ENCODE measurements around the gene NAAA. TPM values are rescaled to one million over a fixed set of nuclear protein-coding genes. Genes with fewer than 3 reads are reported as not detected.
"Not testable (repeated sequence)": the region's sequence is repeated elsewhere in the genome, so short reads cannot be mapped to it uniquely, and the experiment has no call there.

NAAA gene
- total RNA-seq, 1 donor from 2014 or later, result 65.9 TPM

DNA sequence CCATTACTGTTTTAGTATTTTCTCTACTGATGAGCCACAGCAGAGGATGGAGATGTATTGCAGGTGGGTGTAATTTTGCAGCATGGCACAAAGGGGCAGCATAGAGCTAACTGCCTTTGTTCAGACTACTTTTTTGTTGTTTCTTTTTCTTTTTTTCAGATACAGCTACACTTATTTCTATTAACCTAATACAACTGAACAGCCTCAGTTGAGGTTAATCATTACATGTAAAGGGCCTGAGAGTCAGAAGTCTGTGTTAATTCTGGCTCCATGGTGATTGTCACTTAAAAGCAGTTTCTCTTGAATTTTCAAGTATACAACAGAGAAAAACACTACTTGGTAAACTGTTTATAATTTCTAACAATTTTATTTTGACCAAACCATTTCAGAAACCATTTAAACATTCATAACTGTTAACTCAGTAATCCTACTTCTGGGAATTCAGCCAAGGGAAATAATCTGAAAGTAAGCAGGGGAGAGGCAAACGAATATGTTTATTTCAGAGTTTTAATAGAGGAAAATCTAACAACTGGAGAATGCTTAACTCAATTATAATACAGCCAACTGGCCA, 24.6 kb downstream of the NAAA start:
- peak; percentile 71 for DNase-seq

GRCh38 chr4:75912968-75913367, 27.8 kb downstream of the NAAA start:
- DNase-seq, result no peak

DNA sequence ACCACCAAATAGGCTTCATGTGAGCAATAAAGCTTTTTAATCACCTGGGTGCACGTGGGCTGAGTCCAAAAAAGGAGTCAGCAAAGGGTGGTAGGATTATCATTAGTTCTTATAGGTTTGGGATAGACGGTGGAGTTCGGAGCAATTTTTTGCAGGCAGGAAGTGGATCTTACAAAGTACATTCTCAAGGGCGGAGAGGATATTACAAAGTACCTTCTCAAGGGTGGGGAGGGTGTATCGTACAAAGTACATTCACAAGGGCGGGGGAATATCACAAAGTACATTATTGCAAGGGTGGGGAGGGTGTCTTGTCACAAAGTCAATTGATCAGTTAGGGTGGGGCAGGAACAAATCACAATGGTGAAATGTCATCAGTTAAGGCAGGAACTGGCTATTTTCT, 30.0 kb downstream of the NAAA start:
- DNase-seq, result not testable (repeated sequence)

GRCh38 chr4:75909405-75909804, 31.4 kb downstream of the NAAA start:
- DNase-seq, result no peak

DNA sequence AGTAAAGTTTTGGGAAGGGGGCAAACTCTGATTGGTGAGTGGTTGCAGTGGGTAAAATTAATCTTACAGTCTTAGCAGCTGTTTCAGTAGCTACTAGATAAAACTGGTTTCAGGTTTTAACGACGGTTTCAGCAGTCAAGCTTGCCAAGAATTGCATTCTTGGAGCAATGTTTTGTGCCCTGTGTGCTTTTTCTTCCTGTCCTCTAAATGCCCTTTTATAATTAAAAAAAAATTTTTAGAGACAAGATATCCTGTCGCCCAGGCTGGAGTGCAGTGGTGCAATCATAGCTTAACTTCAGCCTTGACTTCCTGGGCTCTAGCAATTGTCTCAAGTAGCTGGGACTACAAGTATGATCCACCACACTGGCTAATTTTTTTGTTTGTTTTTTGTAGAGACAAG, 32.3 kb downstream of the NAAA start:
- no peak for DNase-seq

- no peak for DNase-seq
Measured at GRCh38 chr4:75907966-75908365, 32.8 kb downstream of the NAAA start.

GRCh38 chr4:75904076-75904475, 36.7 kb downstream of the NAAA start:
- no peak for DNase-seq

- DNase-seq, result no peak
Measured at GRCh38 chr4:75902352-75902751, 38.5 kb downstream of the NAAA start, which contains the start of gene PPEF2. Gene PPEF2 (minus strand): TSS chr4:75902452. CDS start chr4:75896325, 6,127 bp downstream.

DNA sequence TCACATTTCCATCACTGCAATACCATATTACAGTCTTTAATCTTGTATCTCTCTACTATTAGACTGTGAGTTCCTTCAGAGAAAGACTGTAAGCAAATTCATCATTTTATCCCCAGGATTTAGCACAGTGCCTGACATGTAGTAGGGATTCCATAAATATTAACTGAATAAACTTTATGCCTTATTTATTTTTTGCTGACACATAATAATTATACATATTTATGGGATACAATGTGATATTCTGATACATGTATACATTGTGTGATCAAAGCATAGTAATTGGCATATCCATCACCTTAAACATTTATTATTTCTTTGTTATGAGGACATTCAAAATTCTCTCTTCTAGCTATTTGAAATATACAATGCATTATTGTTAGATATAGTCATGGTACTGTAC, 42.3 kb downstream of the NAAA start:
- no peak for DNase-seq

DNA sequence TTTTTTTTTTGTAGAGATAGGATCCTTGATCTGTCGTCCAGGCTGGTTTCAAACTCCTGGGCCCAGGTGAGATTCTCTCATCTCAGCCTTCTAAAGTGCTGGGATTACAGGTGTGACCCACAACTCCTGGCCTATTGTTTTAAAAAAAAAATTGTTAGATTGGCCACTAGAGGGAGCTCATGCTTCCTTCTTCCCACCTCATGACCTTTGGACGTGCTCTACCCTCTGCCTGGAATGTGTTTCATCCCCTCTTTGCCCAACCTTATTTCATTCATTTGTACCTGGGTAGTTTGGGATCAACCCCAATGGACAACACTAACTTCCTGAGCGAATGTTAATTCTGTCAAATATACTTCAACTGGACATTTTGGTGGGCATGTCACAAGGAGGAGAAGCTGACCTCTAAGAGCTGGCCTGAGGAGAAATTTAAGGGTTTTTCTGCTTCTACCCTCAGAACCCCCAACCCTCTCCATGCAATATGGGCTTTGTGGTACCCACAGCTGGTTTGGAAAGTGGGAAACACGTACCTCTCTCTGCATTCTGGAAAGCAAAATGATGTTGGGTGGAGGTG, 45.0 kb downstream of the NAAA start:
- DNase-seq, result peak; percentile 58

GRCh38 chr4:75892508-75892907, 48.3 kb downstream of the NAAA start:
- no peak for DNase-seq

DNA sequence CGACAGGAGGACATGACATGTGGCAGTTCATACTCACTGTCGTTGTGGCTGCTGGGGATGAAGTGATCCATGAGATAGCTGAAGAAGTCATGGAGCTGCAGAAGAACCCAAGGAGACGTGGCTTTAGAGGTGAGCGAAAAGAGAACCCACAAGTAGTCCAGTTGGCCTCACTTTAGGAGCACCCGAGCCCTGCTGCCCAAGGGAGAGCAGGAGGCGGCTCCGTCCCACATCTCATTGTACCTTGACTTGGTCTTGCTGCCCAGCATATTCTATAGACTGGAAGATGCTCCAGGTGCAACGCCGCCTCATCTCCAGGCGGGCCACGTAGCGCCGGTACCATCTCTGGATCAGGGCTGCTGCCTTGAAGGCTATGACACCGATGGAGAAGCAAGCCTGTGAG, 49.2 kb downstream of the NAAA start:
- no peak for DNase-seq

GRCh38 chr4:75889537-75890199, 51.1 kb downstream of the NAAA start:
- no peak for DNase-seq

DNA sequence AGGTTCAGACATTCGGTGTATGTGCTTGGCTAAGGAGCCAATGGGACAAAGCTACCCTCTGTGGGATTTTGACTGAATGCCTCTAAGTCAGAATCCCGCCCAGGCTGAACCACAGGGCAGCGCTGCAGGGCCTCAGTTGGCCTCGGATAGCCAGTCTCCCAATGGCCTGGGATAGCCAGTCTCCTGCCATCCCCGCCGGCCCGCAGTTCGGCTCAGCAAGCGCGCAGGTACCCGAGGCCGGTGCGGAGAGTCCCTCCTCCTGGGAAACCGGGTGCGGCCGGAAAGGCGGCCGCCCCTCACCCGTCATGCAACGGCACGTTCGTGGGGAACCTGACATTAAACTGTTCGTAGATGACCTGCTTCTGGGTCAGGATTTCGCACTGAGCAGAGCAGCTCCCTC, 54.7 kb downstream of the NAAA start:
- no peak for DNase-seq

GRCh38 chr4:75881476-75881875, 59.3 kb downstream of the NAAA start:
- DNase-seq, result no peak

- DNase-seq, result no peak
Measured at GRCh38 chr4:75880278-75880677, 60.5 kb downstream of the NAAA start.

- DNase-seq, result no peak
Measured at GRCh38 chr4:75878246-75878756, 62.5 kb downstream of the NAAA start.

DNA sequence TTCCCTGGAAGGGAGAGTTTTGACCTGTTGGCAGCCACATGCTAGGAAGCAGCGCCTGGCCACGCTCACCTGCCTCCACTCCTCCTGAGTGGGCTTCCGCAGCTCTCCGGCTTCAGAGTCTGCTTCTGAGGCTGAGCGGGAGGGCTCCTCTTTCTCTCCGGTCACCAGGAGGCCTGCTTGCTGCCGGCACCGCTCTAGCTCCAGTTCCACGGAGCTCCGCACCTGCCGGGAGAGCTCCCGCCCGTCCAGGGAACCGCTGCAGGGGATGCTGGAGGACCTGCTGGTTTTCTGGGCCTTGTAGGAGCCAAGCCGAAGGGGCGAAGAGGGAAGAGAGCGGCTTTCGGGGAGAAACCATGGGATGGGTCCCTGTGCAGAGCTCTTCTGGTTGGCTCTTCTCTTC, 64.6 kb downstream of the NAAA start:
- no peak for DNase-seq

DNA sequence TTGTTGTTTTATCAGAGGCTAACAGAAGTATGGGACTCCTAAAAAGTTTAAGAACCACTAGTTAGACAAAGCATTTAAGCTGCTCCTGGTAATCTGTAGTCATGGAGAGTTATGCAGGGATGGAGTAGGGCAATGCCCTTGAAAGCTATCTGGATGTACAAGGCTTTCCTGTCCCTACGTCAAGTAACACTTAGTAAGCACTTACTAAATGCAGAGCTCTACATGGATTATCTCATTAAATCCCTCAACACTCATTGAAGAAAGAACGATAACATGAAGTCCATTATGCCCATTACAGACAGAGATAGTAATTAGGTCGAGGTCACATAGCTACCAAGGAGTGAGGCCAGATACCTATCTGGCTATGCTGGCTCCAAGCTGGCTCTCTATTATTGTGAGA, 71.7 kb downstream of the NAAA start:
- no peak for DNase-seq

- no peak for DNase-seq
Measured at GRCh38 chr4:75867130-75867529, 73.7 kb downstream of the NAAA start.
